AG04449 (cell line): Measurements from ENCODE around the gene CCL4.
"Not testable (repeated sequence)": the region's sequence is repeated elsewhere in the genome, so short reads cannot be mapped to it uniquely, and the experiment has no call there.

Experiments used
- CTCF ChIA-PET: fragments of 350-600 bp; formaldehyde crosslinking; extraction: SDS; loops from one replicate; lab custom pipeline; 2021; ENCODE audit warnings: antibody characterized with exemption; lab: Yijun Ruan, JAX
- POLR2A ChIA-PET: fragments of 400-600, 350-600 bp; formaldehyde crosslinking; extraction: SDS; loops from one replicate; lab custom pipeline; 2020; ENCODE audit warnings: antibody characterized with exemption, inconsistent platforms; lab: Yijun Ruan, JAX
- DNase-seq: peaks from one replicate; pipeline ENCODE4 v3.0.0-alpha.2; 2010; ENCODE audit warnings: low read depth, low spot score
- H3K4me3 ChIP-seq: 2 replicates; pipeline ENCODE4 v1.5.1; 2011; ENCODE audit warnings: low read depth, mild to moderate bottlenecking, control low read depth, low read length
- CTCF ChIP-seq: IDR thresholded peaks from one replicate; pipeline ENCODE4 v1.5.1; 2011; ENCODE audit warnings: mild to moderate bottlenecking, moderate library complexity, low read length, control low read depth, inconsistent platforms; ENCODE audit not compliant: insufficient read depth; ENCODE audit errors: missing control alignments

CCL4 gene

DNA sequence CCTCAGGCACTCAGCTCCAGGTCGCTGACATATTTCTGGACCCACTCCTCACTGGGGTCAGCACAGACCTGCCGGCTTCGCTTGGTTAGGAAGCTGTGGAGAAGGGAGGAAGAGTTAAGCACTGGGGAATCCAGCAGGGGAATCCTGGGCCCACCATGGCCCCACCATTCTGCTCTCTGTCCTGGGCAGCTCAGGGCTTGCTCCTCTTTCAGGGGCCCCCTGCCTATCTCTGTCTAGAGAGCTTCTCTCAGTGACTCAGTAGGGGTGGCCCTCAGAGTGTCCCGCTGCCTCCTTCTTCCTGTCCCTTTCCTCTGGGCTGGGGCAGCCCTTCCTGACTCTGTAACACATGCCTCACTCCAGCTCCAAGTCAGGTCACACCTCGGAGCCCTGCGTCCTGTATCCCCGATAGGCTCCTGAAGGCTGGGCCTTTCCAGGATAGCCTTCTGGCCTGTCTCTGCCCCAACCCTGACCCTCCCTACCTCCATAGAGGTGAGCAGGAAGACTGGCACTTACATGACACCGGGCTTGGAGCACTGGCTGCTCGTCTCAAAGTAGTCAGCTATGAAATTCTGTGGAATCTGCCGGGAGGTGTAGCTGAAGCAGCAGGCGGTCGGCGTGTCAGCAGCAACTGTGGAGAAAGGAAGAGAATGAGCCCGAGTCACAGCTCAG is 14.8 kb upstream of the CCL4 start:
- no peak overlapping the region for H3K4me3 ChIP-seq
- ChIA-PET POLR2A (no interaction called here), CTCF (no interaction called here)
- DNase-seq: no peak
- no peak for TF ChIP-seq CTCF

DNA sequence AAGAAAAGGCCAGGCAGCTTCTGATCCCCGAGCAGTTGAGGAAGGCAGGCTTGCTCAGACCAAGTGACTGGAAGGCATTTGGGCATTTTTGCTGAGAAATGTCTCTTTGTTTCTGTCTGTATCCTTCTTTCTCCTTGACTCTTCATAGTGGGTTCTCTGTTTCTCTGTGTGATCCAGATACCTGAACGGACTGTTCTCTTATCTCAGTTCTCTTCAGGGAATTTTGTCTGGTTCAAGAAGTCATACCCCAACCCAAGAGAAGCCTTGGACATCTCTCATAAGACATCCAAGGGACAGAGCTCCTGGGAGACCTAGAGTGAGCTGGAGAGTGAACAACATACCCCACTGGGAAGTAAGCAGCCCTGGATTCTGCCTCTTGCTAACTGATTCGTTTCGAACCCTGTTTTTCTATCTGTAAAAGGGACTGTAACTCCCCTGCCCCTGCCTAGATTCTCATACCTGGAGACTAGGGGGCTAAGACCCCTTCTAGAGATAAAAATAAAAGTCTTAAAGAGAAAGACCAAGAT is 14.2 kb upstream of the CCL4 start:
- CTCF ChIA-PET: no interaction called here

DNA sequence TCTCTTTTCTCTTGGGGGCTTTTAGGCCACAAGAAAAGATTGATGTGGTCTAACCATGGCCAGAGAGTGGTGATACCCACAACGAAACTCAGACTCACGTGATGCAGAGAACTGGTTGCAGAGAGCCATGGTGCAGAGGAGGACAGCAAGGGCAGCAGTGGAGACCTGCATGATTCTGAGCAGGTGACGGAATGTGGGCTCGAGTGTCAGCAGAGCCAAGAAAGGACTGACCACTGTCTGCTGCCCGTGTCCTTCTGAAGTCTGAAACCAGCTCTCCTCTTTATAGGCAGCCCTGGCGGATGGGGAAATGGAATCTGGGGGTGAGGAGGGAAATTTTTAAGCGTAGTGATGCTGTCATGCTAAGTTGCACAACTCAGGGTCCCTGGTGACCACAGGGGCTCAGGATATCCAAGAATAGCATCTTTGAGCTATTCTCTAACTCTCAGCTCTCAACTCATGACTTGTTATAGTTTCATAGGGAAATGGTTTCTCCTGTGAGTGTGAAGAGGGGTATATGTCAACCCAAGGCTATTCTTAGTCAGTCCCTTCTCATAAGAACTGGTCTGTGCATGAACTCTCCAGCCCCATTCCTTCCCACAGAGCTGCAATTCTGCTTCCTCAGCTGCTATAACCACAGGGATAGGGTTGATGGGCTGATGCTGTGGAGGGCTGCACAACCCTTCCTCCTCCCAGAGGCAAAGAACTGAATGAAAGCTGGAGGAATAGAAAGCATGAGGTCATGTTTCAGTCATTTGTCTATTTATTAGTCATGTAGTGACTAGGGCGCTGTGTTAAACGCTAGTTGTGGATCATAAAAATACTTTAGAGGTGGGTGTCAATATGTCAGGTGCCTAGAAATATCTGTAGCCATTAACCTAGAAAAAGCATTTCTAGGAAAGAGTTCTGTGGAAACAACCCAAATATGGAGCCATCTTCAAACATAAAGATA is 13.5 kb upstream of the CCL4 start, which contains the start of gene CCL3:
CCL3 (minus strand) TSS at position 256 of the 949 bp plus-strand sequence; CDS start at position 171, 85 bp downstream.
- no peak for DNase-seq
- ChIA-PET CTCF (no interaction called here), POLR2A (no interaction called here)
- no peak for TF ChIP-seq CTCF
- H3K4me3 ChIP-seq: no peak within 1 kb of the TSS

More for the DNA sequence above, 14.2 kb upstream of the CCL4 start:
- H3K4me3 ChIP-seq: no peak overlapping the region
- DNase-seq: no peak
- POLR2A ChIA-PET: no interaction called here
- no peak for TF ChIP-seq CTCF

- no peak overlapping the region for H3K4me3 ChIP-seq
- DNase-seq: no peak
- CTCF ChIA-PET: no interaction called here
- TF ChIP-seq CTCF: no peak
- POLR2A ChIA-PET: no interaction called here
Observed at GRCh38 chr17:36092230-36092629, 11.4 kb upstream of the CCL4 start.

DNA sequence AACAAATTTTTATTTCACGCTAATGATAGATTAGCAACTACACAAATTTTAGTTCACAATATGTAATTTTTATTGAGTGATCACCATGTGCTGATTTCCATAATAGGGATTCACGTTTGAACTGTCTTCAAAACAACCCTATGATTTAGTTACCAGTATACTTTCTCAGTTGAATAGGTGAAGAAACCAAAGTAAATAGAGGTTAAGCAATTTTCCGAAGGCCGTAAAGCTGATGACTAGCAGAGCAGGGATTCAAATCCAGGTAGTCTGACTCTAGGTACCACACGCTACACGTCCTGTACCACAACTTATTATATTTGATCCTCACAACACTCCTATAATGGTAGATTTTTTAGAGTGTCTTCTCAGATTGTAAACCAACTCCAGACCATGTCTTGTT is 10.9 kb upstream of the CCL4 start:
- POLR2A ChIA-PET, CTCF ChIA-PET, DNase-seq, H3K4me3 ChIP-seq: not testable (repeated sequence)

DNA sequence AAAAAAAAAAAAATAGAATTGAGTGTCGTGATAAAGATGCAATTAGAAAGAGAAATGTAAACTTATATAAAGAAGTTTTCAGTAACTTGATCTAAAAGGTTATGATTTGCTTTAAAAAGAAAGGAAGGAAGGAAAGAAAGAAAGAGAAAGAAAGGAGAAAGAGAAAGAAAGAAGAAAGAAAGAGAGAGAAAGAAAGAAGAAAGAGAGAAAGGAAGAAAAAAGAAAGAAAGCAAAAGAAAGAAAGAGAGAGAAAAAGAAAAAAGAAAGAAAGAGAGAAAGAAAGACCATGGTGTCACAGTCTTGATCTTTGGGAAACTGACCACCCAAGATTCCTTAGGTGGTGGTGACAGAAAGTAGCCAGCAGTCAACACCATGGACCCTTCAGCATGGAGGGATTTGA is 9.4 kb upstream of the CCL4 start:
- POLR2A ChIA-PET: no interaction called here
- no peak for TF ChIP-seq CTCF
- no peak overlapping the region for H3K4me3 ChIP-seq
- CTCF ChIA-PET: no interaction called here
- DNase-seq: no peak
